Neural cell (in vitro differentiated cells): ENCODE data around the gene SNAPC1. TPM values are rescaled to one million over a fixed set of nuclear protein-coding genes. Genes with fewer than 3 reads are reported as not detected.

Source experiments
- H2AFZ ChIP-seq: fragments of 200-600, 300-800 bp; sonication (generic), shearing (Covaris generic); 2 replicates; pipeline ENCODE4 v1.6.0; 2014; ENCODE audit warnings: low read depth, mild to moderate bottlenecking, antibody characterized with exemption, low read length, moderate library complexity
- H3F3A ChIP-seq: fragments of 200-600 bp; shearing (Covaris generic); 2 replicates; pipeline ENCODE4 v1.6.1; 2016; ENCODE audit warnings: mild to moderate bottlenecking, moderate library complexity, mixed read lengths, antibody characterized with exemption, low read length; ENCODE audit not compliant: insufficient read depth, poor library complexity, severe bottlenecking
- H3K27ac ChIP-seq: fragments of 200-600, 300-800 bp; sonication (generic), shearing (Covaris generic); 2 replicates; pipeline ENCODE4 v1.5.1; 2014; ENCODE audit warnings: mild to moderate bottlenecking, low read length, moderate library complexity
- H3K27me3 ChIP-seq: fragments of 300-800, 200-600 bp; sonication (generic), shearing (Covaris generic); 2 replicates; pipeline ENCODE4 v1.6.0; 2014; ENCODE audit warnings: mild to moderate bottlenecking, low read depth, low read length, moderate library complexity; ENCODE audit not compliant: insufficient read depth
- H3K36me3 ChIP-seq: fragments of 300-800, 200-600 bp; sonication (generic), shearing (Covaris generic); 2 replicates; pipeline ENCODE4 v1.5.1; 2014; ENCODE audit warnings: mild to moderate bottlenecking, antibody characterized with exemption, low read length, moderate library complexity; ENCODE audit not compliant: insufficient read depth
- H3K4me2 ChIP-seq: fragments of 300-800, 200-600 bp; sonication (generic), shearing (Covaris generic); 2 replicates; pipeline ENCODE4 v1.6.0; 2014; ENCODE audit warnings: mild to moderate bottlenecking, low read length
- H3K4me3 ChIP-seq: fragments of 300-800, 200-600 bp; sonication (generic), shearing (Covaris generic); 2 replicates; pipeline ENCODE4 v1.5.1; 2014; ENCODE audit warnings: mild to moderate bottlenecking, low read length, moderate library complexity
- H3K79me2 ChIP-seq: fragments of 200-600 bp; shearing (Covaris generic); replicated peaks from 2 replicates; pipeline ENCODE4 v1.6.0; 2014; ENCODE audit warnings: mild to moderate bottlenecking, low read length, moderate library complexity; ENCODE audit not compliant: insufficient read depth
- H3K9ac ChIP-seq: fragments of 300-800, 200-600 bp; sonication (generic), shearing (Covaris generic); 2 replicates; pipeline ENCODE4 v1.6.1; 2016; ENCODE audit warnings: mild to moderate bottlenecking, low read length, mixed read lengths
- H3K9me2 ChIP-seq: fragments of 200-600 bp; shearing (Covaris generic); 2 replicates; pipeline ENCODE4 v1.6.1; 2016; ENCODE audit warnings: mild to moderate bottlenecking, low read length, mixed read lengths; ENCODE audit not compliant: insufficient read depth
- H3K9me3 ChIP-seq: fragments of 200-600, 300-800 bp; sonication (generic), shearing (Covaris generic); 2 replicates; pipeline ENCODE4 v1.6.1; 2016; ENCODE audit warnings: mild to moderate bottlenecking, mixed run types, low read length, moderate library complexity, mixed read lengths
- H4K20me1 ChIP-seq: fragments of 200-600 bp; shearing (Covaris generic); 2 replicates; pipeline ENCODE4 v1.6.1; 2016; ENCODE audit warnings: mild to moderate bottlenecking, mixed run types; ENCODE audit not compliant: insufficient read depth
- CTCF ChIP-seq: fragments of 450-650 bp; IDR thresholded peaks from 2 replicates; pipeline ENCODE4 v1.5.1; 2014; ENCODE audit warnings: antibody characterized with exemption, mild to moderate bottlenecking, moderate library complexity; ENCODE audit not compliant: poor library complexity, severe bottlenecking
- EP300 ChIP-seq: fragments of 450-650 bp; conservative IDR thresholded peaks from 2 replicates; pipeline ENCODE4 v1.6.1; 2014; ENCODE audit warnings: antibody characterized with exemption, mild to moderate bottlenecking, moderate library complexity; ENCODE audit not compliant: poor library complexity, severe bottlenecking
- EZH2 ChIP-seq: fragments of 200-600, 300-800 bp; shearing (Covaris generic), sonication (generic); IDR thresholded peaks from 2 replicates; pipeline ENCODE4 v1.6.1; 2014; ENCODE audit warnings: antibody characterized with exemption, low read length, borderline replicate concordance, mild to moderate bottlenecking; ENCODE audit not compliant: insufficient read depth, poor library complexity, severe bottlenecking
- MXI1 ChIP-seq: fragments of 450-650 bp; conservative IDR thresholded peaks from 2 replicates; pipeline ENCODE4 v1.6.1; 2014; ENCODE audit warnings: antibody characterized with exemption, mild to moderate bottlenecking; ENCODE audit not compliant: poor library complexity, severe bottlenecking
- POLR2AphosphoS5 ChIP-seq: IDR thresholded peaks from 2 replicates; pipeline ENCODE4 v1.6.1; 2012
- RAD21 ChIP-seq: fragments of 450-650 bp; conservative IDR thresholded peaks from 2 replicates; pipeline ENCODE4 v1.6.1; 2014; ENCODE audit warnings: antibody characterized with exemption, mild to moderate bottlenecking, moderate library complexity
- REST ChIP-seq: IDR thresholded peaks from 2 replicates; pipeline ENCODE4 v1.6.1; 2012; ENCODE audit warnings: borderline replicate concordance
- SMC3 ChIP-seq: fragments of 450-650 bp; conservative IDR thresholded peaks from 2 replicates; pipeline ENCODE4 v1.6.1; 2014; ENCODE audit warnings: antibody characterized with exemption, mild to moderate bottlenecking, moderate library complexity; ENCODE audit not compliant: poor library complexity
- TAF1 ChIP-seq: IDR thresholded peaks from 2 replicates; pipeline ENCODE4 v1.6.1; 2012; ENCODE audit warnings: low read depth
- polyA plus RNA-seq: library from polyadenylated mRNA; depleted of rRNA; stranded (reverse); fragments of >200 nt; gene quantifications from 2 replicates; pipeline ENCODE4 v1.2.3, GENCODE V29; 2014

SNAPC1 gene
- polyA plus RNA-seq, 1 donor from 2014 or later: 7.1 TPM

GRCh38 chr14:61751475-61751989 is 10.7 kb upstream of the SNAPC1 start:
- no peak overlapping the region for H3K9ac ChIP-seq
- H3K27ac ChIP-seq: no peak overlapping the region
- H3K27me3 ChIP-seq: no peaks in the 10 kb centered on the region
- no peaks in the 10 kb centered on the region for H3K9me3 ChIP-seq
- no peaks in the 10 kb centered on the region for H3K9me2 ChIP-seq
- no peaks in the 10 kb centered on the region for H4K20me1 ChIP-seq
- H3F3A ChIP-seq: no peaks in the 10 kb centered on the region
- H3K4me3 ChIP-seq: no peak overlapping the region
- no peak overlapping the region for H2AFZ ChIP-seq
- TF ChIP-seq CTCF (no peak), REST (no peak), MXI1 (no peak), RAD21 (no peak), POLR2AphosphoS5 (no peak), TAF1 (no peak), EP300 (no peak), SMC3 (no peak)
- no peak overlapping the region for H3K4me2 ChIP-seq
- no peaks in the 10 kb centered on the region for H3K79me2 ChIP-seq
- H3K36me3 ChIP-seq: peaks cover 8% of the 10 kb centered on the region

- Histone ChIP-seq H3K79me2 (no peaks in the 10 kb centered on the region), H2AFZ (no peak overlapping the region), H3K9me2 (no peaks in the 10 kb centered on the region), H3K9ac (no peak overlapping the region), H3K27me3 (no peaks in the 10 kb centered on the region), H3K27ac (no peak overlapping the region), H3K36me3 (no peaks in the 10 kb centered on the region), H3F3A (no peaks in the 10 kb centered on the region), H3K9me3 (no peaks in the 10 kb centered on the region), H3K4me2 (no peak overlapping the region), H3K4me3 (no peak overlapping the region), H4K20me1 (no peaks in the 10 kb centered on the region)
- TF ChIP-seq MXI1 (no peak), RAD21 (no peak), EZH2 (no peak), POLR2AphosphoS5 (no peak), SMC3 (no peak), REST (no peak), CTCF (no peak), EP300 (no peak), TAF1 (no peak)
Observed at GRCh38 chr14:61752626-61753025, 9.6 kb upstream of the SNAPC1 start.
